Measurements from ENCODE around the gene PRSS33. TPM values are rescaled to one million over a fixed set of nuclear protein-coding genes. Genes with fewer than 3 reads are reported as not detected.

The PRSS33 gene
- total RNA-seq, 1 donor from 2014 or later, result 0.23 TPM

GRCh38 chr16:2792940-2793339 lies 5.6 kb upstream of the PRSS33 start:
- Mint-ChIP-seq H3K4me3 (no peak overlapping the region), H3K36me3 (ENCODE audit: low read depth) (no peaks in the 10 kb centered on the region), H3K27me3 (ENCODE audit: low read depth) (peaks cover 58% of the 10 kb centered on the region), H3K9me3 (no peaks in the 10 kb centered on the region), H3K4me1 (no peaks in the 10 kb centered on the region), H3K27ac (ENCODE audit: unreplicated experiment) (no peak overlapping the region)
- no peak for DNase-seq (ENCODE audit: low read depth, low spot score)
- TF ChIP-seq CTCF (conservative IDR thresholded peaks at IDR 0.05), result no peak

GRCh38 chr16:2791174-2791573 lies 3.8 kb upstream of the PRSS33 start:
- Mint-ChIP-seq H3K27me3 (ENCODE audit: low read depth) (peaks cover 52% of the 10 kb centered on the region), H3K27ac (ENCODE audit: unreplicated experiment) (no peak overlapping the region), H3K9me3 (no peaks in the 10 kb centered on the region), H3K4me3 (no peak overlapping the region), H3K36me3 (ENCODE audit: low read depth) (no peaks in the 10 kb centered on the region), H3K4me1 (peaks cover 4% of the 10 kb centered on the region)
- no peak for DNase-seq (ENCODE audit: low read depth, low spot score)
- TF ChIP-seq CTCF (conservative IDR thresholded peaks at IDR 0.05), result no peak

- H3K4me3 Mint-ChIP-seq, result no peak overlapping the region
- H3K36me3 Mint-ChIP-seq (ENCODE audit: low read depth), result no peaks in the 10 kb centered on the region
- peaks cover 47% of the 10 kb centered on the region for H3K27me3 Mint-ChIP-seq (ENCODE audit: low read depth)
- TF ChIP-seq CTCF (conservative IDR thresholded peaks at IDR 0.05), result no peak
- no peaks in the 10 kb centered on the region for H3K9me3 Mint-ChIP-seq
- DNase-seq (ENCODE audit: low read depth, low spot score), result no peak
- peaks cover 4% of the 10 kb centered on the region for H3K4me1 Mint-ChIP-seq
- no peak overlapping the region for H3K27ac Mint-ChIP-seq (ENCODE audit: unreplicated experiment)
Measured at GRCh38 chr16:2790631-2791030, 3.3 kb upstream of the PRSS33 start.

- Mint-ChIP-seq H3K9me3 (no peaks in the 10 kb centered on the region), H3K4me1 (peaks cover 4% of the 10 kb centered on the region), H3K27ac (ENCODE audit: unreplicated experiment) (no peak overlapping the region), H3K36me3 (ENCODE audit: low read depth) (no peaks in the 10 kb centered on the region), H3K4me3 (no peak overlapping the region), H3K27me3 (ENCODE audit: low read depth) (peaks cover 26% of the 10 kb centered on the region)
- no peak for DNase-seq (ENCODE audit: low read depth, low spot score)
- no peak for TF ChIP-seq CTCF (conservative IDR thresholded peaks at IDR 0.05)
Measured at GRCh38 chr16:2787961-2788360, 601 bp upstream of the PRSS33 start.

- H3K4me1 Mint-ChIP-seq, result peaks cover 4% of the 10 kb centered on the region
- H3K4me3 Mint-ChIP-seq, result no peak overlapping the region
- no peak overlapping the region for H3K27ac Mint-ChIP-seq (ENCODE audit: unreplicated experiment)
- no peaks in the 10 kb centered on the region for H3K36me3 Mint-ChIP-seq (ENCODE audit: low read depth)
- no peak for TF ChIP-seq CTCF (conservative IDR thresholded peaks at IDR 0.05)
- H3K9me3 Mint-ChIP-seq, result no peaks in the 10 kb centered on the region
- H3K27me3 Mint-ChIP-seq (ENCODE audit: low read depth), result peaks cover 18% of the 10 kb centered on the region
- no peak for DNase-seq (ENCODE audit: low read depth, low spot score)
Measured at GRCh38 chr16:2786826-2787151, 571 bp downstream of the PRSS33 start.
